Loucy (cell line): ENCODE results near the gene GNG13.

Source experiments
- H2AFZ ChIP-seq: fragments of 200-600 bp; sonication (generic); 2 replicates; pipeline ENCODE4 v1.6.0; 2016; ENCODE audit warnings: antibody characterized with exemption, mild to moderate bottlenecking, low read length, moderate library complexity
- H3F3A ChIP-seq: fragments of 200-600 bp; 2 replicates; pipeline ENCODE4 v1.6.0; 2016; ENCODE audit warnings: antibody characterized with exemption, low read depth, mild to moderate bottlenecking
- H3K27me3 ChIP-seq: fragments of 200-600 bp; sonication (generic); 2 replicates; pipeline ENCODE4 v1.6.1; 2014; ENCODE audit warnings: low read length, mild to moderate bottlenecking; ENCODE audit not compliant: insufficient read depth, poor library complexity, severe bottlenecking
- H3K36me3 ChIP-seq: fragments of 200-600 bp; sonication (generic); 2 replicates; pipeline ENCODE4 v1.6.1; 2016; ENCODE audit warnings: low read length; ENCODE audit not compliant: insufficient read depth
- H3K4me1 ChIP-seq: fragments of 200-600 bp; sonication (generic); 2 replicates; pipeline ENCODE4 v1.5.1; 2014; ENCODE audit warnings: low read length, mild to moderate bottlenecking; ENCODE audit not compliant: insufficient read depth, poor library complexity, severe bottlenecking
- H3K4me2 ChIP-seq: fragments of 200-600 bp; sonication (generic); 2 replicates; pipeline ENCODE4 v1.6.0; 2014; ENCODE audit warnings: antibody characterized with exemption, low read length, low read depth, mild to moderate bottlenecking; ENCODE audit not compliant: poor library complexity, severe bottlenecking
- H3K4me3 ChIP-seq: fragments of 200-600 bp; sonication (generic); 2 replicates; pipeline ENCODE4 v1.5.1; 2014; ENCODE audit warnings: low read length, mild to moderate bottlenecking, mixed read lengths; ENCODE audit not compliant: poor library complexity, severe bottlenecking
- H3K79me2 ChIP-seq: fragments of 200-600 bp; sonication (generic); 2 replicates; pipeline ENCODE4 v1.6.1; 2014; ENCODE audit warnings: low read length; ENCODE audit not compliant: insufficient read depth
- H3K9ac ChIP-seq: fragments of 200-600 bp; sonication (generic); 2 replicates; pipeline ENCODE4 v1.6.0; 2014; ENCODE audit warnings: mild to moderate bottlenecking, low read depth, low read length, moderate library complexity; ENCODE audit not compliant: poor library complexity, severe bottlenecking
- H3K9me2 ChIP-seq: fragments of 200-600 bp; sonication (generic); replicated peaks from 2 replicates; pipeline ENCODE4 v1.6.1; 2016; ENCODE audit warnings: low read depth, low read length, mixed read lengths
- H3K9me3 ChIP-seq: fragments of 200-600 bp; sonication (generic); 2 replicates; pipeline ENCODE4 v1.6.1; 2014; ENCODE audit warnings: mild to moderate bottlenecking, antibody characterized with exemption, low read length, low read depth; ENCODE audit not compliant: insufficient read depth
- H4K20me1 ChIP-seq: fragments of 200-600 bp; sonication (generic); 2 replicates; pipeline ENCODE4 v1.6.0; 2014; ENCODE audit warnings: antibody characterized with exemption, low read length, mild to moderate bottlenecking; ENCODE audit not compliant: insufficient read depth, poor library complexity, severe bottlenecking
- EZH2phosphoT487 ChIP-seq: fragments of 200-600 bp; IDR thresholded peaks from 2 replicates; pipeline ENCODE4 v1.6.1; 2018; ENCODE audit warnings: antibody characterized with exemption, mild to moderate bottlenecking, moderate library complexity, borderline replicate concordance
- TF ChIP-seq, protein P1 (sequence below): fragments of 200-600 bp; sonication (generic); conservative IDR thresholded peaks from 2 replicates; pipeline ENCODE4 v1.5.1; 2014; ENCODE audit warnings: mild to moderate bottlenecking, antibody characterized with exemption, low read length

Gene GNG13

DNA sequence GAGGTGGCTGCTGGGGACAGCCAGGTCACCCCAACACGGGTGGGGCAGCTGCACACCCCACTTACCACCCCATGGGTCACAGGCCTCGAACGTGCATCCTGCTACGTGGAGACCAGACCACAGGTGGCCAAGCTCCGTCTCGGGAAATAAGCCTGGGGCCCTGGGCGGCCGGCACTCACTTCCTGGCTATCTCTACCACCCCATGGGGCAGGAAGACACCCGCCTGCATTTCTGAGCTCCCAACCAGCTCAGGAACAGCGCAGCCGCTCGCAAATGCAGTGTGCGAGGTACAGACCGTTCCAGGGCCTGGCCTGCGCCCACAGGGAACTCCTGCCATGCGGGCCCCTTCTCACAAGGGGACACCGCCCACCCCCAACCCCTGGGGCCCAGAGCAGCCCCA, 4.9 kb upstream of the GNG13 start:
- Histone ChIP-seq H4K20me1 (no peaks in the 10 kb centered on the region), H3K4me3 (no peak overlapping the region), H3K4me2 (no peak overlapping the region), H3K27me3 (no peaks in the 10 kb centered on the region), H3K36me3 (no peaks in the 10 kb centered on the region), H3K9me2 (no peaks in the 10 kb centered on the region), H3K79me2 (no peaks in the 10 kb centered on the region), H3F3A (no peaks in the 10 kb centered on the region), H2AFZ (no peak overlapping the region), H3K9me3 (no peaks in the 10 kb centered on the region), H3K9ac (no peak overlapping the region), H3K4me1 (no peaks in the 10 kb centered on the region)
- no peak for TF ChIP-seq EZH2phosphoT487
- TF ChIP-seq, protein P1, sequence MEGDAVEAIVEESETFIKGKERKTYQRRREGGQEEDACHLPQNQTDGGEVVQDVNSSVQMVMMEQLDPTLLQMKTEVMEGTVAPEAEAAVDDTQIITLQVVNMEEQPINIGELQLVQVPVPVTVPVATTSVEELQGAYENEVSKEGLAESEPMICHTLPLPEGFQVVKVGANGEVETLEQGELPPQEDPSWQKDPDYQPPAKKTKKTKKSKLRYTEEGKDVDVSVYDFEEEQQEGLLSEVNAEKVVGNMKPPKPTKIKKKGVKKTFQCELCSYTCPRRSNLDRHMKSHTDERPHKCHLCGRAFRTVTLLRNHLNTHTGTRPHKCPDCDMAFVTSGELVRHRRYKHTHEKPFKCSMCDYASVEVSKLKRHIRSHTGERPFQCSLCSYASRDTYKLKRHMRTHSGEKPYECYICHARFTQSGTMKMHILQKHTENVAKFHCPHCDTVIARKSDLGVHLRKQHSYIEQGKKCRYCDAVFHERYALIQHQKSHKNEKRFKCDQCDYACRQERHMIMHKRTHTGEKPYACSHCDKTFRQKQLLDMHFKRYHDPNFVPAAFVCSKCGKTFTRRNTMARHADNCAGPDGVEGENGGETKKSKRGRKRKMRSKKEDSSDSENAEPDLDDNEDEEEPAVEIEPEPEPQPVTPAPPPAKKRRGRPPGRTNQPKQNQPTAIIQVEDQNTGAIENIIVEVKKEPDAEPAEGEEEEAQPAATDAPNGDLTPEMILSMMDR, result no peak

DNA sequence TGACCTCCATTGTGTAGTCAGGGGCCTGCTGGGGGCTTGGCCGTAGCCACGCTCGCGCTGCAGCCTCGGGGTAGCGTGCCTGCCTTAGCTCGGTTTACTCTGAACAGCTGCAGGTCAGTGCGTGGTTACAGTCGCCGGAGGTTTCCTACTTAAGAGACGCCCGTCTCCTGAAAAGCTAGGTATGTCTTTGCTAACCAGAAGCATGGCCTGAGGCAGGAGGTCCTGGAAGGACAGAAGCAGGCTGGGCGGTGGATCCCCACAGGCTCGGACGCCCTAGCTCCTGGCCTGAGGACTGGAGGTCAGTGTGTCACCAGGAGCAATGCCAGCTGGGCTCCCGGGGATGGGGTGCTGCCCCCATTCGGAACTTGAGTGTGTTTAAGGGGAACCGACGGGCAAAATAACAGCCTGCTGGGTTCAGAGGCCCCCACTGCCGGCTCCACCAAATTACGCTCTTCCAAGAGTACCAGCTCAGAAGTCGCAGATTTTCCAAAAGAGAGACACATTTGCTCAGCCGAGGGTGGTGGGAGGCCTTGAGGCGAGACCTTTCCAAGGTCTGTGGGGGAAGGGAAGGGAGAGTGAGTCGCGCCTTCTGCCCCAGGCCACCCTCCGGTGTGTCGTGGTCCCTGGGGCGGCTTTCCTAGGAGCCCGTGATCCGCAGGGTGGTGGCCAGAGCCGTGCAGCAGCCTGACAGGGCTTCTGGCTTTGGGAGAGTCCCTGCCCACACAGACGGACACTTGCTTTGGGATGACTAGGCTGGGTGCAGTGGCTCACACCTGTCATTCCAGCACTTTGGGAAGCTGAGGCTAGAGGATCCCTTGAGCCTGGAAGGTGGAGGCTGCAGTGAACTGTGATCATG, 3.9 kb upstream of the GNG13 start:
- Histone ChIP-seq H3F3A (no peaks in the 10 kb centered on the region), H3K9me2 (no peaks in the 10 kb centered on the region), H3K79me2 (no peaks in the 10 kb centered on the region), H3K4me2 (no peak overlapping the region), H3K9ac (no peak overlapping the region), H4K20me1 (no peaks in the 10 kb centered on the region), H3K9me3 (no peaks in the 10 kb centered on the region), H2AFZ (no peak overlapping the region), H3K36me3 (no peaks in the 10 kb centered on the region), H3K27me3 (no peaks in the 10 kb centered on the region), H3K4me3 (no peak overlapping the region), H3K4me1 (no peaks in the 10 kb centered on the region)
- TF ChIP-seq, protein P1, result no peak
- no peak for TF ChIP-seq EZH2phosphoT487

DNA sequence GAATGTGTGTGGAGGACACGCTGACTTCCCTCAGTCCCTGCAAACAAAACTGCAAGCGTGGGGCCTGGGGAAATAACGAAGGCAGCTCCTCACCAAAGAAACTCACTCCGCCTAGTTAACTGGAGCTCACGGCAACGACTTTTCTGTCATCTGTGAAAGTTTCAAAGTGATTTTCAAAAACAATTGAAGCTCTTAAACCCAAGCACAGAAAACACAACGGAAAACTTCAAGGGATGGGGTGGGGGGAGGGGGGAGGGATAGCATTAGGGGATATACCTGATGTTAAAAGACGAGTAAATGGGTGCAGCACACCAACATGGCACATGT, 3.2 kb upstream of the GNG13 start:
- no peaks in the 10 kb centered on the region for H3K4me1 ChIP-seq
- H3K9me3 ChIP-seq, result no peaks in the 10 kb centered on the region
- no peaks in the 10 kb centered on the region for H3K36me3 ChIP-seq
- no peak overlapping the region for H3K9ac ChIP-seq
- no peaks in the 10 kb centered on the region for H3F3A ChIP-seq
- no peak for TF ChIP-seq EZH2phosphoT487
- no peaks in the 10 kb centered on the region for H3K9me2 ChIP-seq
- H3K79me2 ChIP-seq, result no peaks in the 10 kb centered on the region
- no peaks in the 10 kb centered on the region for H4K20me1 ChIP-seq
- no peak overlapping the region for H3K4me2 ChIP-seq
- H3K4me3 ChIP-seq, result no peak overlapping the region
- no peak overlapping the region for H2AFZ ChIP-seq
- no peaks in the 10 kb centered on the region for H3K27me3 ChIP-seq
